NCI-H2196 treated with DMSO at 0.1 percent for 48 hours (cell line): ENCODE measurements around the gene PRKD1.

Experiments
- DNase-seq: peaks from one replicate; lab custom pipeline; 2025; ENCODE audit not compliant: unreplicated experiment; lab: John Stamatoyannopoulos, UW

PRKD1 gene

GRCh38 chr14:29630566-29631160, 297.0 kb downstream of the PRKD1 start:
- DNase-seq: no peak

DNA sequence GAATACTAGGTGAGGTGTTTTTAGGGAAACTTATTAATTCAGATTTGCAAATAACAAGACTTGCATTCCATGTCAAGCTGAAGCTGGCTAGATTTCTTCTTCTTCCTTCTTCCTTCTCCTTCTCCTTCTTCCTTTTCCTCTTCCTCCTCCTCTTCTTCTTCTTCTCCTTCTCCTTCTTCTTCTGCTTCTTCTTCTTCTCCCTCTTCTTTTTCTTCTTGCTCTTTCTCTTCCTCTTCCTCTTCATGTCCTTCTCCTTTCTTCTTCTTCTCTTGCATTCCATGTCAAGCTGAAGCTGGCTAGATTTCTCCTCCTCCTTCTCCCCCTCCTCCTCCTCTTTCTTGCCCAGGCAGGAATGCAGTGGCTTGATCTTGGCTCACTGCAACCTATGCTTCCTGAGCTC, 297.8 kb downstream of the PRKD1 start:
- no peak for DNase-seq

DNA sequence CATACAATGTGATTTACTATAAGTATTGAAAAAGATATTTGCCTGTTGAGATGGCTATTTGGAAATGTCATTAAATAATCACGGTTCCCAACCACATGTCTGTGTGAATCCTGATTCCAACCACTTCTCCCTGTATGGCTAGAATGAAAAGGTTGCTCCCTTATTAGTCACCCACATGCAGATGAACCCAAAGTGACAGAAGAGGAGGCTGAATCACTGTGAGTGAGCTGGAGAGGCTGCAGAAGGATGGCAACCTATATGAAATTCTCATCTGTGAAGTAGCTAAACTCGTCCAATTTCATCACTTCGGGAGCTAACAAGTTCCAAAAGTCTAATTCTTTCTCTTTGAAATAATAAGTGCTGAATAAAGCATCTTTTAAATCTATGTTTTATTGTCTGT, 300.5 kb downstream of the PRKD1 start:
- DNase-seq: no peak

- peak; percentile 66 for DNase-seq
Measured at GRCh38 chr14:29618323-29619067, 309.2 kb downstream of the PRKD1 start.

- no peak for DNase-seq
Measured at GRCh38 chr14:29616922-29617321, 310.7 kb downstream of the PRKD1 start.

GRCh38 chr14:29608861-29609260, 318.8 kb downstream of the PRKD1 start:
- DNase-seq: no peak

GRCh38 chr14:29607169-29607568, 320.5 kb downstream of the PRKD1 start:
- DNase-seq: no peak

GRCh38 chr14:29603696-29604095, 324.0 kb downstream of the PRKD1 start:
- no peak for DNase-seq

- no peak for DNase-seq
Measured at GRCh38 chr14:29601616-29602015, 326.0 kb downstream of the PRKD1 start.

GRCh38 chr14:29587761-29588470, 339.7 kb downstream of the PRKD1 start:
- no peak for DNase-seq

DNA sequence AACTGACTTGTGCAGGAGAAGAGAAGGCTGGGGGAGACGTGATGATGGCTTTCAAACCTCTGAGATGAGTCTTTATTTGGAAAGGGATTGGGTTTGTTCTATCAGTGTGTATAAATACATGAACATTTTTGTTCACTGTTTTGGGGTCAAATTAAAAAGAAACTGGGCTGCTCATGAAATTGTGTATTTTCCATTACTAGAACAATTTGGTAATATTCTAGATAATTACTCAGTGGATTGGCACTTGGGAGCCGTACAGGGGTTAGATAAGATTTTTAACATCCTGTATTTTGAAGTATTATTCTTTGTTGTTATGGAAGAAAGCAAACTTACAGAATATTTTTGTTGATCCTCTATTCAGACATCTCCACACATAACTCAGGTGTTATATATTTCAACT, 340.6 kb downstream of the PRKD1 start:
- no peak for DNase-seq

DNA sequence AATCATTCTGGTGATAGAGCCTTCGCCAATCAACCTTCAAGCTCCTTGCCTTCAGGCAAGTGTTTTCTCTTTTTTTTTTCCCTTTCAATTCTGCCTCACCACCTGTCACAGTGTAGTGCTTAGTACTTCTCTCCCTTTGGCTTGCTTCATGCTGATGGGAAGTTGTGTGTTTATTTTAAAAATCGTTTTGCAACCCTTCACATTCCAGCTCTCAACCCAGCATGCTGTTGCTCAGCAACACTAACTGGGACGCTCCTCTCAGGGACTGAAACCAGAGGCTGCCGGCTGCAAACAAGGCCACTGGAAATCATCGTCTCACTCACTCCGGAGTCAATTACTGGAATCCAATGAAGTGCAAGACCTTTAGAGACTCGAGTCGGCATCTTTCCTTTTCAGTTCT, 342.7 kb downstream of the PRKD1 start:
- peak; percentile 83 for DNase-seq

DNA sequence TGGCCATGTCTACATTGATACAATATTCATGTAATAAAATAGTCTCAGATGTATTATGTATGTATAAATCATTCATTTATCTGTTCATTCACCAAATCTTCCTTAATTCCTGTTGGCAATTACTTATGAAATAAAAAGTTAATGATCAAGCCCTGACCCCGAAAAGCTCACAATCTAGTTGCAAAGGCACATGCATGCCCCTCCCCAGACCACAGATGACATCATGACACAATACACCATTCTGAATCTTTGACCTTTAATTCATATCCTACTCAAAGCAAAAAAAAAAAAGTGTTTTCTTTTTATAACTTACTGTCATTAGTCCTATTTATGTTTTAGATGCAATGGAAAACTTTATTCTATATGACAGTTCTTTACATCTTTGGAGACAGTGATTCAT, 346.9 kb downstream of the PRKD1 start:
- DNase-seq: no peak

DNA sequence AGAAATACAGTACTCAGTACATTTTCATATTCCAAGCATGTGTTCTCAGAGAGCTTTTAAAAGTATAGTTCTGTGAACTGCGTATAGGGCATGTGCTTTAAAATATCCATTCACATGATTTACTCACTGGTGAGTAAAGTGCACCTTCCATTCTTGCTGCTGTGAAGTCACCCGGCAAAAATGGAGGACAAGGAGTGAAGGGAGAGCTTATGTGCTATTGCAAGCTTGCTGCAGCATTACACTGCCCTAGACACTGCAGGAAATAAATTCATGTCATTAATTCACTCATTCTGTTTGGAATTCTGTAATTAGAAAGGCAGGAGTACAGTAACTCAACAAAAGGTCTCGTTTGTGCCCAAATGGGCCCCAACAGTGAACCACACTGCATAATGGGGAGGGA, 347.8 kb downstream of the PRKD1 start:
- no peak for DNase-seq

- DNase-seq: no peak
Measured at GRCh38 chr14:29576927-29577326, 350.7 kb downstream of the PRKD1 start.

DNA sequence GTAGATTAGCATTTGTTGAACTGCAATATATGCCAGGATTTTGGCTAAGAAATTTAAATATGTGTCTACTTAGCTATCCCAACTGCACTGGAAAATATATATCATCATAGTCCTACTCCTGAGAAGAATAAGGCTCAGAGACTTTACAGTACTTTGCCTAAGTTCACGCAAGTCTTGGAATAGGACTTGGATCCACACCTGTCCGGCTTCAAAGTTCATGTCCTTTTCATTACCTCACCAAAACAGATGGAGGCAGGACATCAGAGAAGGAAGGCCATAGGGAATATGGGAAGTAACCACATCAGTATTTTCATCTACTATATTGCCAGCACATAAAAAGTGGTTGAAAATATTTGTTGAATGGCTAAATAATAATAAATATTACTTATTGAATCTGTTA, 358.5 kb downstream of the PRKD1 start:
- DNase-seq: no peak

GRCh38 chr14:29566194-29566593, 361.5 kb downstream of the PRKD1 start:
- DNase-seq: no peak

DNA sequence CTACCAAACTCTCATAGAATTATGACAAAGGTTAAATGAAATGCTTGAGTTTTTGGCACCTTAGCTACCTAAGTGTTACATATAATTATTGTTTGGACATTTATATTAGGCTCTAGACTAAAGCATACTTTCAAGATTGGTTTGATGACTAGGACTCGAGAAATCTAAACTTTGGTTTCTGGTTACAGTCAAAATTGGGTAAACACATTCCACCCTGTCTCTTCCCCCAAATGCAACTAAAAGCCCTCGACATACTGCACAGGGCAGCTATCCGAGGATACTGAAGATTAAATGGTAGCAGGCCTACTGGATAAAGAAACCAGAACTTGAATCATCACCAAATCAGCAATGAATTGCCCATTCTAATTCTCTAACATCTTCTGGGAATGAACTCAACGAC, 369.1 kb downstream of the PRKD1 start:
- no peak for DNase-seq

DNA sequence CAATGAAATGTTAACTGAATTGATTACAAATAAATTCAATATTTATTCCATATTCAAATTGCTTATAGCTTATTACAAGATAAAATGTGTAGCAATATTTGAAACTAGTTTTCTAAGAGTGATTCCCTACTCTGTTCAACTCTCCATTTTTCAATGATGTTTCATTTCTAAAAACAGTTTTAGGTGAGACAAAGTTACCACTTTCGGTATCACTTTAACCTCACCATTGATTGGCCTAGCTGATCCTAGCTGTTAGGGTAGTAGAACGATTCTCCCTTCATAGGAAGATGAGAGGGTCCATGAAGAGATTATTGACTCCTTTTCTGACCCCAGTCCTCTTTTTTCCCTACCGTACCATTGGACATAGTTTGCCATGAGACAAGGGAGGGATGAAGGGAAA, 373.3 kb downstream of the PRKD1 start:
- no peak for DNase-seq

DNA sequence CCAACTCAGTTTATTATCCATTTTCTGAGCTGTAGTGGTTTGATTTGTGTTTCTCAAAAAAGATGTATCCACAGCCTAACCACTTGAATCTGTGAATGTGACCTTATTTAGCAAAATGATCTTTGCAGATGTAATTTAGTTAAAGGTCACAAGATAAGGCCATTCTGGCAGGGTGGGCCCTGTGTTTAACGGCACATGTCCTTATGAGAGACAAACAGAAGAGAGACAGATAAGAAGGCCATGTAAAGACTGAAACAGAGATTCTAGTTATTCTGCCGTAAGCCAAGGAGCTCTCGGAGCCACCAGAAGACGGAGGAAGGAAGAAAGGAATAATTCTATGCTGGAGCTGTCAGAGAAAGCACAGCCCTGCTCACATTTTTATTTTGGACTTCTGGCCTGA, 374.2 kb downstream of the PRKD1 start:
- no peak for DNase-seq

DNA sequence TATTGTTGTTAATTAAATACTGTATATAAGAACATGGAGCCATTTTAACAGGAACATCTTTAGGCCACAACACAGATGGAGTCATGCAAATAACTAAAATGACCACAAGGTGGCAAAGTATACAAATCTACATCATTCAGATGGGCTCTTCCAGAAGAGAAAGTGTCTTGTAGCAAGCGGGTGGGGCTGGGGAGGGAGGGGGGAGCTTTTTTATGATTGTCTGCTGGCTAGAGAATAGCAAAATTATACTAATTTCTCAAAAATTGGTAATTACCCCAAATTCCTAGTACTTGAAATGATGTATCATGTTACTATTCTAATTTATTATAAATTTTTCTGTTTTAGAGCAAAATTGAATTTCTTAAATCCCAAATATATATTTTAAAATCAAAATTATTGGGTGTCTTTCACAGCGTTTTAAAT, 378.7 kb downstream of the PRKD1 start:
- peak; percentile 52 for DNase-seq

GRCh38 chr14:29545714-29546113, 381.9 kb downstream of the PRKD1 start:
- no peak for DNase-seq
